NCI-H2227 (cell line): ENCODE data around the gene CD2AP.
"Not testable (repeated sequence)": the region's sequence is repeated elsewhere in the genome, so short reads cannot be mapped to it uniquely, and the experiment has no call there.

Experiments used
- DNase-seq: peaks from one replicate; lab custom pipeline; 2025; ENCODE audit not compliant: unreplicated experiment; lab: John Stamatoyannopoulos, UW

CD2AP gene

DNA sequence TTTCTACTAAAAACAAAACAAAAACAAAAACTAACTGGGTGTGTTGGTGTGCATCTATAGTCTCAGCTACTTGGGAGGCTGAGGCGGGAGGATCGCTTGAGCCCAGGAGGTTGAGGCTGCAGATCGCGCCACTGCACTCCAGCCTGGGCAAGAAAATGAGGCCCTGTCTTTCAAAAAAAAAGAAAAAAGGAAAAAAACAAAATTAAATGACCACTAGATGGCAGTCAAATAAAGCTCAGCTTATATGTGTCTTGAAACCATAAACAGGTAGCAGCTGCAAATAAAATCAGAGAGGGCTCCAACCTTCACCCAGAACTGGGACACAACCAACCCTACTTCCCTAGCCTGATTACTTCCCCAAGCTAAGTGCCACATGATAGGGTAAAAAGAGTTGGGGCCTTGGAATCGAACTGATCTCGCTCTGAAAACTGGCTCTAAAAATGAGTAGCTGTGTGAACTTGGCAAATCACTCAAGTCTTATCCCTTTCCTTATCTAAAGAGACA lies 153.7 kb downstream of the CD2AP start:
- peak; percentile 76 for DNase-seq

DNA sequence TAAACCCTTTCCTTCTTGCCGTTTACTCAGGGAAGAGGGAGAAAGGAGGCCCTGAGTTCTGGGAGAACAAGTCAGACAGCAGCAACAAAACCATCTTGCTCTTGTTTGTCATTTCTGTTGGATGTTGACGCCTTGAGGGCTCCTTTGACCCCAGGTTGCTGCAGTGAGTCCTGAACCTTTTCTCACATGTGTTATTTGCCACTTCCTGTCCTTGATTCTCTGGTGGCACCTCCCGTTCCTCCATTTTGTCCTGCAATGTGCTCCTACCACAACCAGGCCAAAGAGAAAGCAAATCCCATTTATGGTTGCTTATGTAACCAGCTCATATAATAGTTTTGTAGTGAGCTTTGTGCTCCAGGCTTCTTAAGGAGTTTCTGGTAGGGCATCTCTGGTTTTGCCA lies 154.2 kb downstream of the CD2AP start:
- DNase-seq = no peak

DNA sequence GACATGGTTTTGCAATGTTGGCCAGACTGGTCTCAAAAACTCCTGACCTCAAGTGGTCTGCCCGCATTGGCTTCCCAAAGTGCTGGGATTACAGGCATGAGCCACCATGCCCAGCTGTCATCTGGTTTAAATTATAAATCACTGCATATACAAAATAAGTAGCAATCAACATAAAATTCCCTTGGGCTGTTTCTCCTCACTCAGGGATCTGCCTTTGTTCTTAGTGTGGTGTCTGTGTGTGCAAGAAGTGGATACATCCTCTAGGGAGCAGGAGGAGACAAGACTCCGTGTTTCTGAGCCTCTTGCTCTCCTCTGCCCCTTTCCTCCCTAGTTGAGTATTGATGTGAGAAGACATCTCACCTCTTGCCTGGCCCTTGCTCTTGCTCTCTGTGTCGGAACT lies 155.6 kb downstream of the CD2AP start:
- peak; percentile 0 for DNase-seq

GRCh38 chr6:47634210-47635047 lies 156.8 kb downstream of the CD2AP start:
- DNase-seq = peak; percentile 4

- DNase-seq = no peak
Observed at GRCh38 chr6:47646689-47647088, 169.1 kb downstream of the CD2AP start.

GRCh38 chr6:47647188-47647587 lies 169.6 kb downstream of the CD2AP start:
- DNase-seq = no peak

- not testable (repeated sequence) for DNase-seq
Observed at GRCh38 chr6:47647626-47648025, 170.0 kb downstream of the CD2AP start.

- DNase-seq = no peak
Observed at GRCh38 chr6:47648031-47648430, 170.4 kb downstream of the CD2AP start.

- DNase-seq = no peak
Observed at GRCh38 chr6:47650553-47651432, 173.2 kb downstream of the CD2AP start.

DNA sequence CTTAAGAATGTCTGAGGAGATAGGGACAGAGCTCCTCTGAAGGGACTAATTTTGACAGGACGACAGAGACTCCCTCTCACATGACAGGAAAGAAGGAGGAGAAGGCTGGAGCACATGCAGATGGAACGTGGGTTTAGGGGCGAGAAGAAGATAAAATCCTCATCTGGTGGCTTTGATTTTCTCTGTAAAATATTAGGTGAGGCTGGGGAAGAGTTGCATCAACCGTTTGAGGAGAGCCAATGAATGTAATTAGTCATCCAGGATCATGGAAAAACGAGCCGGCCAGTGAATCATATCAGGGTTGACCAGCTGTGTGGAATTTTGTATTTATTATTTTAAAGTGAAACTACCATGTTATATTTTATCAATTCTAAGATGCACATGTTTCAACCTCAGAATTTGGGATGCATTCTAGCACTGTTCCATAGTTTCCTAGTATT lies 173.9 kb downstream of the CD2AP start:
- DNase-seq = no peak

DNA sequence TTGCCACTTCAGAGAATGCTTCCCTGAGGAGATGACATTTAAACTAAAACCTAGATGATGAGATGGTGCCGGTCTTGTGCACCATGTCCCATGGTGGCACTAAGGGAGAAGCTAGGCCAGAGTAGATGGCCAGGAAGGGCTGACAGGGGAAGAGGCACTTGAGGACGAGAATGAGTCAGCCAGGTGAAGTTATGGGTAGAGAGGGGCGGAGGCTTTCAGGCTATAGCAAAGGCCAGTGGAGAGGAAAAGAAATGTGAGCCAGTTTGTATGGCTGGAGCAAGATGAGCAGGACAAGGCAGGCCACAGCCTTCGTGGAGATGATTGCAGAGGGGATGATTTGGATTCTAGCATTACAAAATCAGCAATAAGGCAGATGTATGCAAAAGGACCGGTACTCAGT lies 176.1 kb downstream of the CD2AP start:
- DNase-seq = no peak

DNA sequence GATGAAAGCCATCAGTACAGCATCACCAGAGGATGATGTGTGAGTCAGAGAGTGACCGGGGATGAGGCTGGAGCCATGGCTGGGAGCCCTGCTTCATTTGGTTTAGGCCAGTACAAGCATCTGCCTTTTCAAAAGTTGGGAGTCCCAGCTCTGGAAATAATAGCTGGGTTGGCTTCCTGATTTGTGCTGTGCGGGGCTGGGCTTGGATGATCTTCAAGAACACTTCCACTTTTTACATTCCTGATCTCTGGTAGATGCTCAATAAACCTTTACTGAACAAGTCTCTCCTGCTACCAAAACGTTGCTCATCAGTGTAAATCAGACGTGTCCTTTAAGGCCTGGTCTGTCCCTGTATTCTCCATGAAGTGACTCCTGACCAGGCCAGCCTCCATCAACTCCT lies 176.7 kb downstream of the CD2AP start:
- no peak for DNase-seq

GRCh38 chr6:47655719-47656595 lies 178.4 kb downstream of the CD2AP start:
- peak; percentile 8 for DNase-seq

DNA sequence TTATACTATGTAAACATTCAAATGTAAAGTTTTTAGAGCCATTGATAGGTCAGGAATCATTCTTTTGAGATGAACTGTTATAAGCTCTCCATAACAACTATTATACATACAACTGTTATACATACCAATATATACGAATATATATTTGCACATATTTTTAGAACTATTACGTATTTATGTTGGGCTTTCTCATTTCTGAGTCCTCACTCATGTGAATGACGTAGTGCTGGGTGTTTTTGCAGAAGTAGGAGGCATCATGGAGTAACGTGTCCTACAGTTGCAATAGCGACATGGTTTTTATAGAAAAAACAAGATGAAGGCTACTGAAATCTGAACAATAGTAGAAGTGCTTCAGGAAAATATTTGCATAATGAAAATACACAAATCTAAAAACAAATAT lies 184.4 kb downstream of the CD2AP start:
- DNase-seq = no peak

DNA sequence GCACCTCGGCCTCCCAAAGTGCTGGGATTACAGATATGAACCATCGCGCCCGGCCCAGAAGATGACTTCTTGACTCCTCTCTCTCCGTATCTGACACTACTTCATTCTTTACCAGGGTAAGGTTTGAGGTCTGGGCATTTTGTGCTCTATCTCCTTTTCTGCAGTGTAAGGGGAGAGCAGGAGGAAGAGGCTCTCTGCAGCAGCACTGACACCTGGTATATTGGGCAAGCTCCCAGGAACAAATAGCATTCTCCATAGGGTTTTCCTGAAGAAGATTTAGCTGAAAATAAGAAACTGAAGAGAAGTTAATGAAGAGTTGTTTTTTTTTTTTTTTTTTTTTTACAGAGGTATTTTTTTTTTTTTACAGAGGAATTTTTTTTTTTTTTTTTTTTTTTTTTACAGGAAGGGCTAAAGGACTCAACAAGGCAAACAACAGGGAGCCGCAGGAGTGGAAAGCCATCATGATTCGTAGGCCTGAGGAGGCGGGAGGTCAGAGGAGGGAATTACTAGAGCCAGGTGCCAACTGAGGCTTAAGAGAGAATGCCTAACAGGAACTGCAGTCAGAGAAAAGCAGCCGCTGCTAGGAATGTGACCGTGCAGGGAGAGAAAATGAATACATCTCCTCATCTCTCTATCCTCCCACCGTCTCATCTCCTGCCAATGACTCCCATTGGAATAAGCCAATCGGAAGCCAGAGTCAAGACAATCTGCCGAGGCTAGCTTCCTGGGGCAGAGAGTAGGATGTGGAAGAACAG lies 186.1 kb downstream of the CD2AP start:
- DNase-seq = peak; percentile 19

DNA sequence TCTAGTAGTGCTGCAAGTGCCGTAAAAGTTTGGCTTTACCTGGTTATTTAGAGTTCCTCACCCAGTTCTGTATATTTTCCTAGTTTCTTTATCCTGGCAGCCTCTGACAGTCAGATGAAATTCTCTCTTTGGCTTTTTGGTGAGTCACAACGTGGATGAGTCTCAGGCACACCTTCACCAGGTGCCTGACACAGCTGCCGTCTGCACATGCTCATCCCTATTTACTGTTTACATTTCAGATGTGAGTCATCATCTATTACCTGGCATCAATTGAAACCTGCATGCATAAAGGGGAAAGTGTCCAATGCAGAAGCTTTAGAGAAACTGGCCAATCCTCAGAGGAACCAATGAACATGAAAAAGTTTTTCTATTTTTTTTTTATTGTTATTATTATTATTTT lies 187.5 kb downstream of the CD2AP start:
- no peak for DNase-seq

GRCh38 chr6:47669684-47670513 lies 192.3 kb downstream of the CD2AP start:
- DNase-seq = no peak

GRCh38 chr6:47670851-47671250 lies 193.3 kb downstream of the CD2AP start:
- DNase-seq = no peak

DNA sequence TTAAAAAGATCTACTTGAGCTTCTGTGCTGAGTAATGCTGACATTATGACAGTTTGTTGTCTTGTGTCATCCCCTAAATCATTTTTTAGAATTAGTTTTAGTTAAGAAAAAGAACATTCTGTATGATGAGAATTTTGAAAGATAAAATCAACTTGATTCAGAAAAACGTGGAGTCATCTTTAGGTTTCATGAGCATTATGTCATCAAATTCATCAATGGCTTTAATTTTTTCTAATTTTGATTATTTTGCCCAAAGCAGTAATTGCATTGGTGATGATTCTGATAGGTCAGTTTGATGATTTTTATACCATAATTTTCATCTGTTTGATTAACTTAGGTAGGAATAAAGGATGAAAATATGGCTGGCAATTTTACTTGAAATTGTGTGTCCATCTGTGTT lies 194.2 kb downstream of the CD2AP start:
- no peak for DNase-seq
